Sigmoid colon (tissue), 4 donors: ENCODE data around the gene DTX4.

Source experiments
- CTCF ChIP-seq, 4 experiments: fragments of 450-650 bp in 3 of 4; fragments of 200-600 bp in 1 of 4; IDR thresholded peaks; one replicate each; pipeline ENCODE4 v1.5.1; 2016 to 2019; ENCODE audit warnings: antibody characterized with exemption in 4 of 4, mild to moderate bottlenecking in 3 of 4, moderate library complexity in 2 of 4
- POLR2A ChIP-seq, 2 donors: fragments of 450-650 bp; IDR thresholded peaks; one replicate each; pipeline ENCODE4 v1.6.1; 2016; ENCODE audit warnings: antibody characterized with exemption in 2 of 2, mild to moderate bottlenecking in 2 of 2, moderate library complexity in 2 of 2
- POLR2AphosphoS5 ChIP-seq, 4 donors: sonication (generic); formaldehyde crosslinking; IDR thresholded peaks; one replicate each; pipeline ENCODE4 v1.6.1; 2017; ENCODE audit warnings: antibody characterized with exemption in 4 of 4

DNA sequence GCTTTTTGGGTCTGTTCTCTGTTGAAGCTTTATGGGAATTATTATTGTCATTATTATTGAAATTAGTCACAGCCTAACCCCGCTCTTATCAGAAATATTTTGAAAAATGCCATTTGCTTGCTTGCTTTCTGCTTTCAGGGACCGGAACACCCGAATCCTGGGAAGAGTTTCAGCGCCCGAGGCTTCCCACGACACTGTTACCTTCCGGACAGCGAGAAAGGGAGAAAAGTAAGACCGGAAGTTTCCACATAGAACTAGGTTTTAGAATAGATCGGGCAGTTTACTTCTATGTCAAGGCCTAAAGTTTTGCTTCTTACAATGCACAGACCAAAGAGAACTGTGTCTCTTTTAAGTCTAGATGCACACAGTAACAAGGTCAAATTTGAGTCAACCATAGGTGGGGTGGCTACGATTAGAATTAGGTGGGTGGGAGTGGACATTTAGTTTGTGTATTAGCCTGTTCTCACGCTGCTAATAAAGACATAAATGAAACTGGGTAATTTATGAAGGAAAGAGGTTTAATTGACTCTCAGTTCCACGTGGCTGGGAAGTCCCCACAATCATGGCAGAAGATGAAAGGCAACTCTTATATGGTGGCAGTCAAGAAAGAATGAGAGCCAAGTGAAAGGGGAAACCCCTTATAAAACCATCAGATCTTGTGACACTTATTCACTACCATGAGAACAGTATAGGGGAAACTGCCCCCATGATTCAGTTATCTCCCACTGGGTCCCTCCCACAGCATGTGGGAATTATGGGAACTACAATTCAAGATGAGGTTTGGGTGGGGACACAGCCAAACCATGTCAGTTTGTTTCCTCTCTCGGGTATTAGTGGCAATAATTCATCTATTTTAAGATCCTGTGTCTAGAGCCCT is 27.9 kb downstream of the DTX4 start:
- TF ChIP-seq POLR2AphosphoS5 (IDR thresholded peaks at IDR 0.05) (no peak), POLR2A (IDR thresholded peaks at IDR 0.05) (no peak), CTCF (IDR thresholded peaks at IDR 0.05) (no peak)
